VCaP (cell line): ENCODE measurements around the gene SLX9.

Source experiments
- H3K27ac ChIP-seq: fragments of 450-650 bp; 2 replicates; pipeline ENCODE4 v1.5.1; 2017
- TF ChIP-seq, protein P1 (sequence below): fragments of 450-650 bp; conservative IDR thresholded peaks from 2 replicates; pipeline ENCODE4 v1.5.1; 2017; ENCODE audit warnings: mild to moderate bottlenecking, moderate library complexity

Gene SLX9

DNA sequence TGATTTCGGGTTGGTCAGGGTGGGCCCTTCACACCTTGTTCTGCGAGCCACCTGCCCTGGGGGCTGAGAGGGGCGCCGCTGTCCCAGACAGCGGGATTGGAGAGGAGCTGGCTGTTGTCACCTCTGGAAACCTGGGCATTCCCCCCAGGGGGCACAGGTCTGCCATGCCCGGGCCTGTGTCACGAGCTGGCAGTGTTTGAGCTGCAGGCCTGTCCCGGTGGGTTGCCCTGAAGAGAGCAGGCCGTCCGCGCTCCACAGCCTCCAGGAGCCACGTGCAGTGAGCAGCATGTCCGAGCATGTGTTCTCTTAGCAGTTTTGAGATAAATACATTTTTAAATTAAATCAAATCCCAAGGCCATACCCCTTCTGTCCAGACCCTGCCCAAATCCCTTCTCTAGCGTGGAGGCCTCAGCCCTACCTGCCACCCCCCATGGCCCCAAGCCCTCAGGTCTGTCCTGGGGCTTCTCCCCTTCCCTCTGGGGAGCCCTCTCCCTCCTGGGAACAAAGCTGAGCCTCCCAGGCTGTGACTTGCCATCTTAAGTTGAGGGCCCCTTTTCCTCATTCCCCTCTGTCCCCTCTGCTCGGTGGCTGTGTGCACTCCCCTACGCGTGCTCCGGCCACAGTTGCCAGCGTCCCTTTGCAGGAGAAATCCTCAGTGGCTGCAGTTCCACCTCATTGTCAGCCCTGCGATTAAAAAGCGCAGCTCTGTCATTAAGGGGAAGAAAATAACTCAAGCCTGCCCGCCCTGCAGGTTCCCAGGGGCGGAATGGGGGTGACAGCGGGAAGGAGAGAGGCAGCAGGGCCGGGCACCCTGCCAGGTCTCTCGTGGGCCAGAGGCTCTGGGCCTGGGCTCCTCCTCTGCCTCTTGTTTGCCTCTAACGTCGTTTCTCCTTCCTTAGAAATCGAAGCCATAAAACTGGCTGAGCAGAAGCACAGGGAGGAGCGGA lies 26.6 kb downstream of the SLX9 start:
- TF ChIP-seq, protein P1, sequence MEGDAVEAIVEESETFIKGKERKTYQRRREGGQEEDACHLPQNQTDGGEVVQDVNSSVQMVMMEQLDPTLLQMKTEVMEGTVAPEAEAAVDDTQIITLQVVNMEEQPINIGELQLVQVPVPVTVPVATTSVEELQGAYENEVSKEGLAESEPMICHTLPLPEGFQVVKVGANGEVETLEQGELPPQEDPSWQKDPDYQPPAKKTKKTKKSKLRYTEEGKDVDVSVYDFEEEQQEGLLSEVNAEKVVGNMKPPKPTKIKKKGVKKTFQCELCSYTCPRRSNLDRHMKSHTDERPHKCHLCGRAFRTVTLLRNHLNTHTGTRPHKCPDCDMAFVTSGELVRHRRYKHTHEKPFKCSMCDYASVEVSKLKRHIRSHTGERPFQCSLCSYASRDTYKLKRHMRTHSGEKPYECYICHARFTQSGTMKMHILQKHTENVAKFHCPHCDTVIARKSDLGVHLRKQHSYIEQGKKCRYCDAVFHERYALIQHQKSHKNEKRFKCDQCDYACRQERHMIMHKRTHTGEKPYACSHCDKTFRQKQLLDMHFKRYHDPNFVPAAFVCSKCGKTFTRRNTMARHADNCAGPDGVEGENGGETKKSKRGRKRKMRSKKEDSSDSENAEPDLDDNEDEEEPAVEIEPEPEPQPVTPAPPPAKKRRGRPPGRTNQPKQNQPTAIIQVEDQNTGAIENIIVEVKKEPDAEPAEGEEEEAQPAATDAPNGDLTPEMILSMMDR: no peak
- peak overlapping the region; percentile 67 for H3K27ac ChIP-seq

DNA sequence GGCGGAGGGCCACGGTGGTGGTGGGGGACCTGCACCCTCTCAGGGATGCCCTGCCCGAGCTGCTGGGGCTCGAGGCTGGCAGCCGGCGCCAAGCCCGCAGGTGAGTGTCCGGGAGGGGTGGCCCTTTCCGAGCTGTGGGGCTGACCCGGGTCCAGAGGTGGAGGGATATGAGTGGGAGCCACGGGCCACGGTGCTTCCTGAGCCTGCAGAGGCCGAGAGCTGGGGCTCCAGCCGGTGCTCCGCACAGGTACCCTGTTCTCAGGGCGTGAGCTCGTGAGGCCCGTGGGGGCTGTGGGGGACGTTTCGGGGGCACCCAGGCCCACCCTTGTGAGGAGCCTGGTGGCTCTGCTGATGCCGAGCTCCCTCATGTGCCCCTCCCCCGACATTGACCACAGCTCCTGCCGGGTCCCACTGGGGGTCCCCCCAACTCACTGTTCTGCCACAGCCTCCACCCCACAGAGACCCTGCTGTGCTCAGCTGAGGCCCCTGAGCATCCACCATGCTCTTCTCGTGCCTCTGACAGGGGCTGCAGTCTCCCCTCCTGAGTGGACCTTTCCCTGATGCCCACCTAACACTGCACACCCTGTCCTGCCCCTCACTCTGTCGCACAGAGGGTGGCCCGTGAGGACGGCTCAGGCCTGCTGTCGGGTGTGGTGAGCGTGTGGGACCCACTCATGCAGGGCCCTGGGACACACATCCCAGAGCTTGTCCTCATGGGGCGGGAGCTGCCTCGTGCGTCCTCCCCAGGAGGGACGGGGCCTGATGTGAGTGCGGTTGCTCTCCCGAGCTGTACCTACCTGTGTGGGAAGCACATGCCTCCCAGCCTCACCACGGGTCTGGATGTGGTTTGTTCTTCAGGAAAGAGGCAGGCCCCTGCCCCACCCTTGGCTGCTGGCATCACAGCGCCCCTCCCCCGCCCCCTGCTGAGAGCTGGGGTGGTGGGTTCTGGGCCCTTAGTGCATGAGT lies 27.5 kb downstream of the SLX9 start:
- TF ChIP-seq, protein P1: no peak
- H3K27ac ChIP-seq: peak overlapping the region; percentile 67

DNA sequence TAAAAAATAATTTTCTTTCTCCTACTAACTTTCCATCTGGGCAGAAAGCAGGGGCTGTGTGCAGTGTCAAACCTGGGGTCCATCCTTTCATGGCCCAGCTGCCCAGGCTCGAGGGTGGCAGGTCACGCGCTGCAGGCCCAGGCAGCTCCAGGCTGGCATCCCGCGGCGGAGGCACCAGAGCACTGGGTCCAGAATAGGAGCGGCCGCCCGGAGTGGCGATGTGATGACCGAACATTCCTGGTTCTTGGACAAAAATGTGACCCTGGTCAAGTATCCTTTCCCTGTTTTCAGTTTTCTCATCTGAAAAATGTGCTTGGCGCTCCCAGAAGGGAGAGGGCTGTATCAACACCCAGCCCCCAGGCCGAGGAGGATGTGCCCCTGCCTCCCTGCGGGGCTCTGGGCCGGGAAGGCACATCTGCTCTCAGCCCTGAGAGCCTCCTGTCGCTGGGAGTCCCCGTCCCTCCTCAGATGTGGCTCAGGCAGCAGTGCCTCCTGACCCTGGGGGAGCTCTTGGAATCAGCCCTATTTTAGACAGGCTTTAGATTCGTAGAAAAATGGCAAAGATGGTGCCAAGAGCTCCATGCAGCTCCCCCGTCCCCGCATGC lies 29.3 kb downstream of the SLX9 start:
- TF ChIP-seq, protein P1: no peak
- no peak overlapping the region for H3K27ac ChIP-seq

DNA sequence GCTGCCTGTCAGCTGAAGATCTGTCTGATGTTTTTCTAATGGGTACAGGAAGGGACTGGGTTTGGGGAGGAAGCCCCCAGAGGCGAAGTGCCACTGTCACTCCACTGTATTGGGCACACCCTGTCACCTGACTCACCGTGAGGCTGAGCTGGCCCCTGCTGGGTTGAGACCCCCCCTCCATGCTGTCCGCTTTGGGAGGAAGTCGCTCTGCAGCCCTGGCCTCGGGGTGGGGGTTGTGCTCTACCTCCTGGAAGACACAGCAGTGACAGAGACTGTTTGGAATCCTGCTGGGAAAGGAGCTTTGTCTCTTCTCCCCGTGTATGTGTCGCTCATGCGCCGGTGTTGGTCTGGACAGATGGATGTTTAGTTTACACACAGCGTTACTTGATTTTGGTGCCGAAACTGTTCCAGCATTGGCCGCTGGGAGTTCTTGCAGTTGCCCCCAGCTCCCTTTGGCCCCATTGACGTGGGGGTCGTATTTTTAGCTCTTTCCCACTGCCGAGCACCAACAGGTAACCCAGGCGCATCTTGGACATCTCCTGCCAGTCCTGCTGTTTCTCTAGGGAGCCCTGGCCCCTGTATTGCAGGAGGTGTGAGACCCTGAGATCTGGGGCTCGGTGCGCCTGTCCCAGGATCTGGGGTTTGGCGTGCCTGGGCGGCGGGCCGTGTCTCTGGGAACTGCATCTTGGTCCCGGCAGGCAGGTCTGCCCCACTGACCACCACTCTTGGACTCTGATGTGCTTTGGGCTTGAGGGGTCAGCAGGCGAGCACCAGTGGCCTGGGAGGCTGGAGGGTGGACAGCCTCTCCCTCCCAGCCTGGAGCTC lies 30.3 kb downstream of the SLX9 start:
- TF ChIP-seq, protein P1: no peak
- no peak overlapping the region for H3K27ac ChIP-seq

DNA sequence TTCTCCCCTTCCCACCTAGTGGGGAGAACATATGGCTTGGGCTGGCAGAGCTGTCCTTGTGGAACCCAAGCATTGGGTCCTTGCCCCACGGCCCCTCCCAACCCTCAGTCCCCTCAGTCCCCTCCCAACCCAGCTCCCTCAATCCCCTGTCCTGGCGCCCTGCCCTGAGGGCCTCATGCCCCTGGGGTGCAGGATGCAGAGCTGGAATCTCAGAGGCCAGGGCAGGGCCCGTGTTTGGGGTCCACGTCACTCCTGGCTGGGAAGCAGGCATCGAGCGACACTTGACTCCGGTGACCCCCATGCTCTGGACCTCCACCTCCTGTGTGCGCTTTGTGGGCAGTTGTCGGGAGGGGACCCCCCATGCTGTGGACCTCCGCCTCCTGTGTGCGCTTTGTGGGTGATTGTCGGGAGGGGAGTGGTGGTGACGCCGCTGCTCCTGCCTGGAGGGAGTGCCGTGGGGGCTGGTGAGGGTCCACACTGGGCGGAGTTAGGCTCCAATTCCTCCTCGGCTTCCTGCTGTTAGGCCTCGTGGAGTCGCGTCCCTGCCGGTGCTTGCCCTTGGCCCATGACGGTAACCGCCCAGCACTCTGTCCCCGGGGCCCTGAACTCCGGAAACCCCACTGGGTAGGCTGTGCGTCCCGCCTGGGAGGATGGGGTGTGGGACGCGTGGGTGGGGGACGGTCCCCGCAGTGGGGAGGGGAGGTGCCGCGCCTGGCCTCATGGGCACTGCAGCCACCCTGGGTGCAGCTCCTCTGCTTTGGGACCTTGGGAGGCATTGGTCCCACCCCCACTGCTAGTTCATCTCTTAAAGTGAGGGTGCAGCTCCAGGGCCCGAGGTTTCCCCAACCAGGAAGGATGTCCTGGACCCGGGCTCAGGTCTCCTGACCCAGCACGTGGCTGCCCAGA lies 31.2 kb downstream of the SLX9 start:
- TF ChIP-seq, protein P1: no peak
- no peak overlapping the region for H3K27ac ChIP-seq

DNA sequence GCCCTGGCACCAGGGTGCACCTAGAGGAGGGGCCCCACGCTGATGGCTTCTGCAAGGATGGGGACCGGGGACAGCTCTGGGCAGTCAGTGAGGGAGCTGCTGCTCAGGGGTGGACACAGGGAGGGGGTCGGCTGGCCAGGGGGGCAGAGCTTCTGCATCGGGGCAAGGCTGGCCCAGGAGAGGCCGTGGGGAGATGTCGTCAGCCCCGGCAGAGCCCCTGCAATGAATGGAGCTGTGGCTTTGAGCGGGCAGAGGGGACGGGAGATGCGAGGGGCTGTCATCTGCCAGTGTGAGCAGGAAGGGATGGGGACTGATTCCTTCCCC lies 31.8 kb downstream of the SLX9 start:
- TF ChIP-seq, protein P1: no peak
- H3K27ac ChIP-seq: no peak overlapping the region
